Measurements from ENCODE around the gene MRPL20. TPM values are rescaled to one million over a fixed set of nuclear protein-coding genes. Genes with fewer than 3 reads are reported as not detected.

Gene MRPL20
- total and polyA plus RNA-seq, 4 donors, result 47.8 to 170 (median 74.0) TPM

DNA sequence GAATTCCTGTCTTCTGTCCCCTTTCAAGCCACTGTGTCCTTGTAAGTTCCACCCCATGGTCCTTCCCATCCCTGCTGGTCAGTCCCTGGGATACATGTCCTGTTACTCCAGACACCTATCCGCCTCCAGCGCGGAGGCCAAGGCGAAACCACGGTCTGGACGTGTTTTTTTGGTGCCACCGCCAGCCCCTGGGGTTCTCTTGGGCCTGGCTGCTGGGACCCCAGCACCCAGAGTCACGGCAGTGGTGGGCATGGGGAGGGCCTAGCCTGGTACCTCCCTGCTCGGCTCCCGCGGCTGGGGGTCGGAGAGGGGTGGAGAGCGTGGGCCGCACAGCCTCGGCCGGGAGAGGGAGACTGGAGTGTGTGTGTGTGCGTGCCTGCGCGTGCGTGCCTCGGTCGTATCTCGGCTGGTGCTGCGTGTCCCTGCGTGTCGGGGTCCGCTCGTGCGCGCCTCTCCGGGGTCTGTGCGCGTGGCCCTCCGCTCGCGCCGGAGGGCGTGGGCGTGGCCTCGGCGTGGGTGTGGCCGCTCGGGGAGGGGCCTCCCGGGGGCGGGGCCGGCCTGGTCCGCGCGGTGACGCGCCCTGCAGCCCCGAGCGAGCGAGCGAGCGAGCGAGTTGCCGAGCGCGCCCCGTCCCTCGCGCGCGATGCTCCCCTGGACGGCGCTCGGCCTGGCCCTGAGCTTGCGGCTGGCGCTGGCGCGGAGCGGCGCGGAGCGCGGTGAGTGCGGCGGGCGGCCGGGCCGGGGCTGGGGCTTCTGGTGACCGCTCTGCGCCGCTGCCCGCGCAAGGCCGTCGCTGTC, 28.2 kb upstream of the MRPL20 start, which contains the start of gene VWA1 (continued):
- TF ChIP-seq, protein P1, sequence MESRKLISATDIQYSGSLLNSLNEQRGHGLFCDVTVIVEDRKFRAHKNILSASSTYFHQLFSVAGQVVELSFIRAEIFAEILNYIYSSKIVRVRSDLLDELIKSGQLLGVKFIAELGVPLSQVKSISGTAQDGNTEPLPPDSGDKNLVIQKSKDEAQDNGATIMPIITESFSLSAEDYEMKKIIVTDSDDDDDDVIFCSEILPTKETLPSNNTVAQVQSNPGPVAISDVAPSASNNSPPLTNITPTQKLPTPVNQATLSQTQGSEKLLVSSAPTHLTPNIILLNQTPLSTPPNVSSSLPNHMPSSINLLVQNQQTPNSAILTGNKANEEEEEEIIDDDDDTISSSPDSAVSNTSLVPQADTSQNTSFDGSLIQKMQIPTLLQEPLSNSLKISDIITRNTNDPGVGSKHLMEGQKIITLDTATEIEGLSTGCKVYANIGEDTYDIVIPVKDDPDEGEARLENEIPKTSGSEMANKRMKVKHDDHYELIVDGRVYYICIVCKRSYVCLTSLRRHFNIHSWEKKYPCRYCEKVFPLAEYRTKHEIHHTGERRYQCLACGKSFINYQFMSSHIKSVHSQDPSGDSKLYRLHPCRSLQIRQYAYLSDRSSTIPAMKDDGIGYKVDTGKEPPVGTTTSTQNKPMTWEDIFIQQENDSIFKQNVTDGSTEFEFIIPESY (IDR thresholded peaks at IDR 0.05), result no peak
- no peak for TF ChIP-seq YY1 (IDR thresholded peaks at IDR 0.05)
- no peak for TF ChIP-seq FOXA2 (IDR thresholded peaks at IDR 0.05)

DNA sequence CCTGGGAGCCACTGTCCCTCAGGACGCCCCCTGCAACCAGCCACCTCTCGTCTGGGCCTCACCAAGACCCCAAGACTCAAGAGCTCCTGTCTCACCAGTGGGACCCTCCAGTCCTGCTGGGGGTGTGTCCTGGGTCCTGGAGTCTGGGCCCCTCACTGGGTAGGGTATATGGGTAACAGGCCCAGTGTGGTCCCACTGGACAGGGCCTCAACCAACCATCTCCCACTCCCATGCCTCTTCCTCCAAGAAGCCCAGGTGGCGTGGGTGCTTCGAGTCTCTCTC, 27.7 kb upstream of the MRPL20 start:
- no peak for TF ChIP-seq SP1 (IDR thresholded peaks at IDR 0.05)
- TF ChIP-seq FOXA2 (IDR thresholded peaks at IDR 0.05), result no peak
- no peak for TF ChIP-seq JUND (IDR thresholded peaks at IDR 0.05)
- no peak for TF ChIP-seq YY1 (IDR thresholded peaks at IDR 0.05)
- TF ChIP-seq, protein P2, sequence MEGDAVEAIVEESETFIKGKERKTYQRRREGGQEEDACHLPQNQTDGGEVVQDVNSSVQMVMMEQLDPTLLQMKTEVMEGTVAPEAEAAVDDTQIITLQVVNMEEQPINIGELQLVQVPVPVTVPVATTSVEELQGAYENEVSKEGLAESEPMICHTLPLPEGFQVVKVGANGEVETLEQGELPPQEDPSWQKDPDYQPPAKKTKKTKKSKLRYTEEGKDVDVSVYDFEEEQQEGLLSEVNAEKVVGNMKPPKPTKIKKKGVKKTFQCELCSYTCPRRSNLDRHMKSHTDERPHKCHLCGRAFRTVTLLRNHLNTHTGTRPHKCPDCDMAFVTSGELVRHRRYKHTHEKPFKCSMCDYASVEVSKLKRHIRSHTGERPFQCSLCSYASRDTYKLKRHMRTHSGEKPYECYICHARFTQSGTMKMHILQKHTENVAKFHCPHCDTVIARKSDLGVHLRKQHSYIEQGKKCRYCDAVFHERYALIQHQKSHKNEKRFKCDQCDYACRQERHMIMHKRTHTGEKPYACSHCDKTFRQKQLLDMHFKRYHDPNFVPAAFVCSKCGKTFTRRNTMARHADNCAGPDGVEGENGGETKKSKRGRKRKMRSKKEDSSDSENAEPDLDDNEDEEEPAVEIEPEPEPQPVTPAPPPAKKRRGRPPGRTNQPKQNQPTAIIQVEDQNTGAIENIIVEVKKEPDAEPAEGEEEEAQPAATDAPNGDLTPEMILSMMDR (IDR thresholded peaks at IDR 0.05; ENCODE audit: low read depth, low read length, missing input control), result no peak
- TF ChIP-seq GABPA (IDR thresholded peaks at IDR 0.05 in 1 of 2, conservative IDR thresholded peaks at IDR 0.05 in 1 of 2), result no peak
- TF ChIP-seq HNF4A (conservative IDR thresholded peaks at IDR 0.05), result no peak
- no peak for TF ChIP-seq HNF4G (IDR thresholded peaks at IDR 0.05)
- TF ChIP-seq, protein P3, sequence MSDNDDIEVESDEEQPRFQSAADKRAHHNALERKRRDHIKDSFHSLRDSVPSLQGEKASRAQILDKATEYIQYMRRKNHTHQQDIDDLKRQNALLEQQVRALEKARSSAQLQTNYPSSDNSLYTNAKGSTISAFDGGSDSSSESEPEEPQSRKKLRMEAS (IDR thresholded peaks at IDR 0.05), result no peak
- no peak for TF ChIP-seq TAF1 (conservative IDR thresholded peaks at IDR 0.05)
- no peak for TF ChIP-seq FOXA1 (IDR thresholded peaks at IDR 0.05)
- TF ChIP-seq RAD21 (IDR thresholded peaks at IDR 0.05), result no peak
- TF ChIP-seq RXRA (IDR thresholded peaks at IDR 0.05), result no peak
- no peak overlapping the region for H3K9ac ChIP-seq (ENCODE audit: low read depth in 1 of 2, low read length in 2 of 2)
- no peaks in the 10 kb centered on the region for H3K27me3 ChIP-seq (ENCODE audit: control insufficient read depth in 4 of 4, insufficient read depth in 4 of 4, low read length in 3 of 4)
- no peak overlapping the region for H3K4me3 ChIP-seq (ENCODE audit: low read depth in 1 of 3, low read length in 3 of 3)
- H3K36me3 ChIP-seq (ENCODE audit: control insufficient read depth in 4 of 4, insufficient read depth in 3 of 4, low read depth in 1 of 4, low read length in 3 of 4), result peaks cover 0 to under 1% (median 0%) of the 10 kb centered on the region in 4 donors
- 87% methylated on average over 4 of the region's 4 CpGs for WGBS
- peak overlapping the region; percentile 86 to 87 for H3K27ac ChIP-seq (ENCODE audit: low read depth in 1 of 2, low read length in 2 of 2)
- DNase-seq (ENCODE audit: low spot score), result no peak
- peaks cover 43 to 90% (median 73%) of the 10 kb centered on the region in 4 donors for H3K4me1 ChIP-seq (ENCODE audit: control insufficient read depth in 4 of 4, insufficient read depth in 4 of 4, low read length in 3 of 4)
- no peaks in the 10 kb centered on the region for H3K9me3 ChIP-seq (ENCODE audit: control insufficient read depth in 4 of 4, low read length in 3 of 4)

DNA sequence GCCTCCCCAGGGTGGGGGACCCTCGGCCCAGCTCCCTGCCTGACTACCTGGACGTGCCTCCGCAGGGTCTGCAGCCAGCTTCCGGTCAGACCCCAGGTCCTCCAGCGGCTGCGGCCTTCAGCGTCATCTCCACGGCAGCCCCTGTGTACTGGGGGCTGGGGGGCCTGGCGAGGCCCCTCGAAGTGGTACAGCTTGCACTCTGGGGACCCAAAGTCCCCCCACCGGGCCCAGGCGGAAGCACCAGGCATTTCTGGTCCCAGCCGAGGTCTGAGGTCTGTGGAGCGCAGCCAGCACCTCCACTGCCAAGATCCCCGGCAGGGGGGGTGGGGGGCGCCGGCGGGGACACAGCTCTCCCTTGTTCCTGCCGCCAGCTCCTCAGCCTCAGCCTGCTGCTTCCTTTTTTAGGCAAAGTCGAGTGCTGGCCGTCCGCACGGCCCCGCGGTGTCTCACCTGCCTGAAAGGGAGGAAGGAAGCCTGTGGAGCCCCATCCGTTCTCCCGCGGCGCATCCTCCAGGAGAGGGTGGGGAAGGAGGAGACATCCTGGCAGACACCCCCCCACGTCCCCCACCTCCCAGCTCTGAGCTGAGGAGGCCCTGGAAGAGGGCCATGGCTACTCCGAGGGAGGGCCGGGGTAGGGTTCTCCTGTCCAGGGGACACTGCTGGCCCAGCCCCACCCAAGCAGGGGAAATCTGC, 27.2 kb upstream of the MRPL20 start:
- no peak overlapping the region for H3K9ac ChIP-seq (ENCODE audit: low read depth in 1 of 2, low read length in 2 of 2)

More for the DNA sequence above, 27.2 kb upstream of the MRPL20 start:
- Histone ChIP-seq H3K36me3 (ENCODE audit: control insufficient read depth in 4 of 4, insufficient read depth in 3 of 4, low read depth in 1 of 4, low read length in 3 of 4) (no peaks in the 10 kb centered on the region), H3K4me3 (ENCODE audit: low read depth in 1 of 3, low read length in 3 of 3) (no peak overlapping the region), H3K27ac (ENCODE audit: low read depth in 1 of 2, low read length in 2 of 2) (peak overlapping the region; percentile 86 to 87), H3K4me1 (ENCODE audit: control insufficient read depth in 4 of 4, insufficient read depth in 4 of 4, low read length in 3 of 4) (peaks cover 43 to 94% (median 76%) of the 10 kb centered on the region in 4 donors), H3K27me3 (ENCODE audit: control insufficient read depth in 4 of 4, insufficient read depth in 4 of 4, low read length in 3 of 4) (no peaks in the 10 kb centered on the region), H3K9me3 (ENCODE audit: control insufficient read depth in 4 of 4, low read length in 3 of 4) (no peaks in the 10 kb centered on the region)
- no peak for DNase-seq (ENCODE audit: low spot score)
- TF ChIP-seq, protein P2 (IDR thresholded peaks at IDR 0.05; ENCODE audit: low read depth, low read length, missing input control), result peak; percentile 2
- TF ChIP-seq, protein P4, sequence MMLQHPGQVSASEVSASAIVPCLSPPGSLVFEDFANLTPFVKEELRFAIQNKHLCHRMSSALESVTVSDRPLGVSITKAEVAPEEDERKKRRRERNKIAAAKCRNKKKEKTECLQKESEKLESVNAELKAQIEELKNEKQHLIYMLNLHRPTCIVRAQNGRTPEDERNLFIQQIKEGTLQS (IDR thresholded peaks at IDR 0.05), result no peak
- peak; percentile 11 for TF ChIP-seq NR2F2 (IDR thresholded peaks at IDR 0.05)
- 55% methylated on average over 32 of the region's 32 CpGs for WGBS

All from liver (tissue), 9 donors.